Stimulated activated naive CD4-positive, alpha-beta T cell (primary cell): ENCODE data around the gene ZBTB32.
"Not testable (repeated sequence)": the region's sequence is repeated elsewhere in the genome, so short reads cannot be mapped to it uniquely, and the experiment has no call there.

Experiments used
- DNase-seq, 6 experiments: peaks; one replicate each; lab custom pipeline; 2025; lab: John Stamatoyannopoulos, UW

ZBTB32 gene

DNA sequence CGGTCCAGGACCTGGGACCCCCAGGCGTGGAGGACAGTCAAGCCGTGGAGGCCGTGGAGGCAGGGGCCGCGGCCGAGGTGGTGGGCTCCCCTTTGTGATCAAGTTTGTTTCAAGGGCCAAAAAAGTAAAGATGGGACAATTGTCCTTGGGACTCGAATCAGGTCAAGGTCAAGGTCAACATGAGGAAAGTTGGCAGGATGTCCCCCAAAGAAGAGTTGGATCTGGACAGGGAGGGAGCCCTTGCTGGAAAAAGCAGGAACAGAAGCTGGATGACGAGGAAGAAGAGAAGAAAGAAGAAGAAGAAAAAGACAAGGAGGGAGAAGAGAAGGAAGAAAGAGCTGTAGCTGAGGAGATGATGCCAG is 15.8 kb downstream of the ZBTB32 start:
- DNase-seq = no peak

DNA sequence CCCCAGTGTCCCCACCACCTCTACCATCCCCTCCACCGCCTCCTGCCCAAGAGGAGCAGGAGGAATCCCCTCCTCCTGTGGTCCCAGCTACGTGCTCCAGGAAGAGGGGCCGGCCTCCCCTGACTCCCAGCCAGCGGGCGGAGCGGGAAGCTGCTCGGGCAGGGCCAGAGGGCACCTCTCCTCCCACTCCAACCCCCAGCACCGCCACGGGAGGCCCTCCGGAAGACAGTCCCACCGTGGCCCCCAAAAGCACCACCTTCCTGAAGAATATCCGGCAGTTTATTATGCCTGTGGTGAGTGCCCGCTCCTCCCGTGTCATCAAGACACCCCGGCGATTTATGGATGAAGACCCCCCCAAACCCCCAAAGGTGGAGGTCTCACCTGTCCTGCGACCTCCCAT is 16.3 kb downstream of the ZBTB32 start:
- DNase-seq = no peak

DNA sequence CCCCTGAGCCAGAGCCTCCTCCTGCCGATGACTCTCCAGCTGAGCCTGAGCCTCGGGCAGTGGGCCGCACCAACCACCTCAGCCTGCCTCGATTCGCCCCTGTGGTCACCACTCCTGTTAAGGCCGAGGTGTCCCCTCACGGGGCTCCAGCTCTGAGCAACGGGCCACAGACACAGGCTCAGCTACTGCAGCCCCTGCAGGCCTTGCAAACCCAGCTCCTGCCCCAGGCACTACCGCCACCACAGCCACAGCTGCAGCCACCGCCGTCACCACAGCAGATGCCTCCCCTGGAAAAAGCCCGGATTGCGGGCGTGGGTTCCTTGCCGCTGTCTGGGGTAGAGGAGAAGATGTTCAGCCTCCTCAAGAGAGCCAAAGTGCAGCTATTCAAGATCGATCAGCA is 17.0 kb downstream of the ZBTB32 start:
- DNase-seq = no peak

DNA sequence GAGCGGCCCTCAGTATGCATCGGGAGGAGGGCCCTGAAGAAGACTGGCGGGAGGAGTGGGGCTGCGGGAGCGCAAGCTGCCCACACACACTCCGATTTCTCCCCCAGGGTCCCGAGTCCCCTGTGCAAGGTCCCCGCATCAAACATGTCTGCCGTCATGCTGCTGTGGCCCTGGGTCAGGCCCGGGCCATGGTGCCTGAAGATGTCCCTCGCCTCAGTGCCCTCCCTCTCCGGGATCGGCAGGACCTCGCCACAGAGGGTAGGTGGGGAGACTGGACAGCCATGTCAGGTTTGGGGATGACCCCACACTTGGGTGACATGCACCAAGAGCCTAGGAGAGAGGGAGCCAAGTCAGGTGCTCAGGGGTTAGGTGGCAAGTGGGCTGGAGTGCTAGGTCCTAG is 18.1 kb downstream of the ZBTB32 start:
- no peak for DNase-seq

DNA sequence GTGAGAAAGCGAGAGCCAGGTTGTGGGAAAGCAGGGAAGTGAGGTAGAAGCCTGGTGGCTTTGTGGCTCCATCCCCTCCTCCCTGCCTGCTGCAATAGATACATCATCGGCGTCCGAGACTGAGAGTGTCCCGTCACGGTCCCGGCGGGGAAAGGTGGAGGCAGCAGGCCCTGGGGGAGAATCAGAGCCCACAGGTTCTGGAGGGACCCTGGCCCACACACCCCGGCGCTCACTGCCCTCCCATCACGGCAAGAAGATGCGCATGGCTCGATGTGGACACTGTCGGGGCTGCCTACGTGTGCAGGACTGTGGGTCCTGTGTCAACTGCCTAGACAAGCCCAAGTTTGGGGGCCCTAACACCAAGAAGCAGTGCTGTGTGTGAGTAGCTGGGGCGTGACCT is 18.5 kb downstream of the ZBTB32 start:
- DNase-seq = no peak

DNA sequence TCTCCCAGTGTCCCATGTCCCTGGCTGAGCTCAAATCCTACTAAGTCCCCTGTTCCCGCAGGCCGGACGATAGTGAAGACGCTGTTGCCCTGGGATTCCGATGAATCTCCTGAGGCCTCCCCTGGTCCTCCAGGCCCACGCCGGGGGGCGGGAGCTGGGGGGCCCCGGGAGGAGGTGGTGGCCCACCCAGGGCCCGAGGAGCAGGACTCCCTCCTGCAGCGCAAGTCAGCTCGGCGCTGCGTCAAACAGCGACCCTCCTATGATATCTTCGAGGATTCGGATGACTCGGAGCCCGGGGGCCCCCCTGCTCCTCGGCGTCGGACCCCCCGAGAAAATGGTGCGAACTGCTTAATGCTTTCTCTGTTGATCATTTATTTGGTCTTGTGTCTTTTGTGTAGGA is 19.3 kb downstream of the ZBTB32 start:
- DNase-seq = no peak

DNA sequence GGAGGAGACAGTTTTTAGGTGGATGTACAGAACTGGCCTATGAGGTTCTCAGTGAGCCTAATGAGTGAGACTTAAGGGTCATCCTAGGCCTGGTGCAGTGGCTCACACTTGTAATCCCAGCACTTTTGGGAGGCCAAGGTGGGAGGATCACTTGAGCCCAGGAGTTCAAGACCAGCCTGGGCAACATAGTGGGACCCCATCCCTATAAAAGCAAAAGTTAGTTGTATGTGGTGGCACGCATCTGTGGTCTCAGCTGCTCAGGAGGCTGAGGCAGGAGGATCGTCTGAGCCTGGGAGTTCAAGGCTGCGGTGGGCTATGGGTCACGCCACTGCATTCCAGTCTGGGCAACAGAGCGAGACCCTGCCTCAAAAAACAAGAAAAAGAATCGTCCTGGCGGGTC is 19.8 kb downstream of the ZBTB32 start:
- DNase-seq = not testable (repeated sequence)

DNA sequence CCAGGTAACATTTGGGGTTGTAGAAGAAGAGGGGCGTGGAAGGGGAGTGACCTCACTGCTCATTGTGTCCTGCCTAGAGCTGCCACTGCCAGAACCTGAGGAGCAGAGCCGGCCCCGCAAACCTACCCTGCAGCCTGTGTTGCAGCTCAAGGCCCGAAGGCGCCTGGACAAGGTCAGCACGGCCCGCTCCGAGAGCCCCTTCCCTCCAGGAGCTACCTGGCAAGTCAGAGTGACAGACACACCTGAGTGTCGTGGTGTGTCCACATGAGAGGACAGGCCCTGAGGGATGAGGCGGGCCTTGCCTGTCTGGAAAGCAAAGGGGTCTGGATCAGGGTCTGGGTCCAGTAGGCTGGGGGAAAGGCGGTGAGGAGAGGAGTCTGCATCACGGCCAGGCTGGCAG is 20.2 kb downstream of the ZBTB32 start:
- DNase-seq = no peak

DNA sequence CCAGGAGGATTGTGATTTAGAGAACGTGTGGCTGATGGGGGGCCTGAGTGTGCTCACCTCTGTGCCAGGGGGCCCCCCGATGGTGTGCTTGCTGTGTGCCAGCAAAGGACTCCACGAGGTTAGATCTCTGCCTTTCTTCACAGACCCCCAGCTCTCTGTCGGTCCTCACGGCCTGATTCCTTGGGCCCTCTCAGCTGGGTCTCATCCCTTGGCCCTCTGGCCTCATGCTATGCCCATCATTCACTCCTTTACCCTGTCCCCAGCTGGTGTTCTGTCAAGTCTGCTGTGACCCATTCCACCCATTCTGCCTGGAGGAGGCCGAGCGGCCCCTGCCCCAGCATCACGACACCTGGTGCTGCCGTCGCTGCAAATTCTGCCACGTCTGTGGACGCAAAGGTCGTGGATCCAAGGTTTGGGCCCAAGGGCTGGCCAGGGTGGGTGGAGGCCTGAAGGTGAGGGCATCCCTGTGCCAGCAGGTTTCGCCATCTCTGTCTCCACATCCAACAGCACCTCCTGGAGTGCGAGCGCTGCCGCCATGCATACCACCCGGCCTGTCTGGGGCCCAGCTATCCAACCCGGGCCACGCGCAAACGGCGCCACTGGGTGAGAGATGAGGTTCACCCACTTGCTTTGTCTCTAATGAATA is 21.0 kb downstream of the ZBTB32 start:
- DNase-seq = no peak

DNA sequence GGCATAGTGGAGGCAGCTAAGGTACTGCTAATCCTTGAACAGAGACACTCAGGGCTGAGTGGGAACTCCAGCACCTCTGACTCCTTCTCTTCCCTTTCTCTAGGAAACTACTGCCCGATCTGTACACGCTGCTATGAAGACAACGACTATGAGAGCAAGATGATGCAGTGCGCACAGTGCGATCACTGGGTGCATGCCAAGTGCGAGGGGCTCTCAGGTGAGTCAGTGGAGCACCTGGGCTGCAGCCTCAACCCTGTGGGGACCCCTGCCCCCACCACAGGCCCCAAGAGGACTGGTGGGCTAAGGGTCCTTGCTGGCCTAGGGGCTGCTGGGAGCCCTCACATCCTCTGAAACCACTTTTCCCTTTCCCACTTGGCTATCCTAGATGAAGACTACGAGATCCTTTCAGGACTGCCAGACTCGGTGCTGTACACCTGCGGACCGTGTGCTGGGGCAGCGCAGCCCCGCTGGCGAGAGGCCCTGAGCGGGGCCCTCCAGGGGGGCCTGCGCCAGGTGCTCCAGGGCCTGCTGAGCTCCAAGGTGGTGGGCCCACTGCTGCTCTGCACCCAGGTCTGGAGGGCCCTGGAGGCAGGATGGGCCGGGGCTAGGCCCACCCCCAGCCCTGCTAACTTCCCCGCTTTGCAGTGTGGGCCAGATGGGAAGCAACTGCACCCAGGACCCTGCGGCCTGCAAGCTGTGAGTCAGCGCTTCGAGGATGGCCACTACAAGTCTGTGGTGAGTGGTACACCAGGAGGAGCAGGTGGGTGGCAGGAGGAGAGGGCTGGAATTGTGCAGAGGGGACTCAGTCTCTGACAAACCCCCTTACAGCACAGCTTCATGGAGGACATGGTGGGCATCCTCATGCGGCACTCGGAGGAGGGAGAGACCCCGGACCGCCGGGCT is 22.9 kb downstream of the ZBTB32 start:
- DNase-seq = no peak

DNA sequence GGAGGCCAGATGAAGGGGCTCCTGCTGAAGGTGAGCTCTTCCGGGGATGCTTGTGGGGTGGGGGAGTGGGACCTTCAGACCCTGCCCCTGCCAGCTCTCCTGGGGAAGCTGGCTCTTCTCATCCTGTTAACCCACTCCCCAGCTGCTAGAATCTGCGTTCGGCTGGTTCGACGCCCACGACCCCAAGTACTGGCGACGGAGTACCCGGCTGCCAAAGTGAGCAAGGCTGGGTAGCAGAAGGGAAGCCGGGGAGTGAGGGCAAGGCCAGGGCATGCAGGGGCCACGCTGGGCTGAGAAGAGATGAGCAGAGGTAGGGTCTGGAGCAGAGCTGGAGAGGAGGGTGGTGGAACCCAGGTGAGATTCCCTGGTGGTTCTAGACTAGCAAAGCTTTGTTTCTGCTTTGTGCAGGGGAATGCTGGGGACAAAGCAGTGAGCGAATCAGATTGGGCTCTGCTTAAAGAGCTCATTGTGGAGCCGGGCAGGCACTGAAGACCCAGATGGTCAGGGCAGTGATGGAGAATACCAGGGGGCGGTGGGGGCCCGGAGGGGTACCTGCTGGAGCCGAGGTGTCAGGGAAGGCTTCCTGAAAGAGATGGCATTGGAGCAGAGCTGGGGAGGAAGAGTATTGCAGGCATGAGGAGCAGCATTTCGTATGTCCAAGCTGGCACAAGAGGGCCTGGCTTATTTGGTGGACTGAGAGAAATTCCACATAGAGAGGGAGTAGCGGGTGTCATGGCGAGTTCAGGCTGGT is 23.8 kb downstream of the ZBTB32 start:
- DNase-seq = no peak

DNA sequence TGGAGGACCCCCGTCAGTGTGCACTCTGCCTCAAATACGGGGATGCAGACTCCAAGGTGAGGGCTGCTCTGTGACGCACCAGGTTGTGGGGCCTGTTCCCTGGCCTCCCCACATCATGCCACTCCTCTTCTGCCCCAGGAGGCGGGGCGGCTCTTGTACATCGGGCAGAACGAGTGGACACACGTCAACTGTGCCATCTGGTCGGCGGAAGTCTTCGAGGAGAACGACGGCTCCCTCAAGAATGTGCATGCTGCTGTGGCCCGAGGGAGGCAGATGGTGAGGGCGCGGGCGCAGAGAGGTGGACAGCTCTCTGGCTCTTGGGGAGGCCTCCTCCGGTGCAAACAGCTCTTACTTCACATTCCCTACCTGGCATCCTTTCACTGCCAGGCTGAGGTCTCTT is 24.7 kb downstream of the ZBTB32 start:
- DNase-seq = no peak

DNA sequence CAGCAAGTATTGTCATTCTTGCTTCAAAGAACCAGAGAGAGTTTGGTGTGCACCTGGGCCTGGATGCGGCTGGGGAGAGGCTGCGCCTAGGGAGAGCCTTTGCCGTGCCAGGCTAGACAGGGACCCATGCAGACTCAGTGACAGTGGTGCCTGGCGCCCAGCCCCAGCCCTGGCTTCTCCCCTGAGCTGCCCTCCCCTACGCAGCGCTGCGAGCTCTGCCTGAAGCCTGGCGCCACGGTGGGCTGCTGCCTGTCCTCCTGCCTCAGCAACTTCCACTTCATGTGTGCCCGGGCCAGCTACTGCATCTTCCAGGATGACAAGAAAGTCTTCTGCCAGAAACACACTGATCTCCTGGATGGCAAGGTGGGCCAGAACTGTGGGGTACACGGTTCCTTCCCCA is 25.4 kb downstream of the ZBTB32 start:
- no peak for DNase-seq

DNA sequence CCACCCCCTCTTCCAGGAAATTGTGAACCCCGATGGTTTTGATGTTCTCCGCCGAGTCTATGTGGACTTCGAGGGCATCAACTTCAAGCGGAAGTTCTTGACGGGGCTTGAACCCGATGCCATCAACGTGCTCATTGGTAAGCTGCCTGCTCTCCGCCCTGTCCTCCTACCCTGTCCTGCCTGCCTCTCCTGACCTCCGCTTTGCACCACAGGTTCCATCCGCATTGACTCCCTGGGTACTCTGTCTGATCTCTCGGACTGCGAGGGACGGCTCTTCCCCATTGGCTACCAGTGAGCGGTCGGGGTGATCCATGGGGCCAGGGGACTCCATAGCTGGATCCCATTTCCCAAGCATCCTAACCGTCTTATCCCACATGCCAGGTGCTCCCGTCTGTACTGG is 26.0 kb downstream of the ZBTB32 start:
- no peak for DNase-seq

DNA sequence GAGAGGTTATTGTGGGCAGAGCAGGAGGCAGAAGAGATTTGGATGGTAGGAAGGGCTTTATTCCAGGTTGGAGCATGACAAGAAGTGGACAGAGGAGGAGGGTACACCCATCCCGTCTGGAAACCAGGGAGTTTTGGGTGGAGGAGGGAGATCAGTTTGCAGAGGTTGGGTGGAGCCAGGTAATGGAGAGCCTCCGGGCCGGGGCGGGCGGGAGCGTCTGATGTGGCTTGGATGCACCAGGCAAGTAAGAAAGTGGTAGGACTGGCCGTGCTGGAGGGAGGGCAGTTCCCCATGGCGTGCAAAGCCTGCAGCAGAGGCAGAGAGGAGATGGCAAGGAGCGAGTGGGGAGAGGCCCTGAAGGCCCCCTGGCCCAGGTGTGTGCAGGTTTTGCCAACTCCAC is 27.0 kb downstream of the ZBTB32 start:
- no peak for DNase-seq

DNA sequence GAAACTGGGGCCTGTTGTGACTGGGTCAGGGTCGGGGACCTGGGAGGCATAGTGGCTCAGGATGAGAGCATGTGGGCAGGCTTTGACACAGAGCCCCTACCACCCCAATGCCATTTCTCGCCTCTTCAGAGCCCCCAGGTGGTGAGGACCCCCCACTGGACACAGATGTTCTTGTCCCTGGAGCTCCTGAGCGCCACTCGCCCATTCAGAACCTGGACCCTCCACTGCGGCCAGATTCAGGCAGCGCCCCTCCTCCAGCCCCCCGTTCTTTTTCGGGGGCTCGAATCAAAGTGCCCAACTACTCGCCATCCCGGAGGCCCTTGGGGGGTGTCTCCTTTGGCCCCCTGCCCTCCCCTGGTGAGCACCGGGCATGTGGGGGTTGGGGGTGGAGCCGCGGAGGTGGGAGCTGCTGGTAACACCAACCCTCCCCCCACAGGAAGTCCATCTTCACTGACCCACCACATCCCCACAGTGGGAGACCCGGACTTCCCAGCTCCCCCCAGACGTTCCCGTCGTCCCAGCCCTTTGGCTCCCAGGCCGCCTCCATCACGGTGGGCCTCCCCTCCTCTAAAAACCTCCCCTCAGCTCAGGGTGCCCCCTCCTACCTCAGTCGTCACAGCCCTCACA is 27.5 kb downstream of the ZBTB32 start:
- no peak for DNase-seq

DNA sequence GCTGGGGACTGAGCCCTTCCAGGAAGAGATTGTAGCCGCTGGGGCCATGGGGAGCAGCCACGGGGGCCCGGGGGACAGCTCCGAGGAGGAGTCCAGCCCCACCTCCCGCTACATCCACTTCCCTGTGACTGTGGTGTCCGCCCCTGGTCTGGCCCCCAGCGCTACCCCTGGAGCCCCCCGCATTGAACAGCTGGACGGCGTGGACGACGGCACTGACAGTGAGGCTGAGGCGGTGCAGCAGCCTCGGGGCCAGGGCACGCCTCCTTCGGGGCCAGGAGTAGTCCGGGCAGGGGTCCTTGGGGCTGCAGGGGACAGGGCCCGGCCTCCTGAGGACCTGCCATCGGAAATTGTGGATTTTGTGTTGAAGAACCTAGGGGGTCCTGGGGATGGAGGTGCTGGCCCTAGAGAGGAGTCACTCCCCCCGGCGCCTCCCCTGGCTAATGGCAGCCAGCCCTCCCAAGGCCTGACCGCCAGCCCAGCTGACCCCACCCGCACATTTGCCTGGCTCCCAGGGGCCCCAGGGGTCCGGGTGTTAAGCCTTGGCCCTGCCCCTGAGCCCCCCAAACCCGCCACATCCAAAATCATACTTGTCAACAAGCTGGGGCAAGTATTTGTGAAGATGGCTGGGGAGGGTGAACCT is 28.3 kb downstream of the ZBTB32 start:
- DNase-seq = no peak

DNA sequence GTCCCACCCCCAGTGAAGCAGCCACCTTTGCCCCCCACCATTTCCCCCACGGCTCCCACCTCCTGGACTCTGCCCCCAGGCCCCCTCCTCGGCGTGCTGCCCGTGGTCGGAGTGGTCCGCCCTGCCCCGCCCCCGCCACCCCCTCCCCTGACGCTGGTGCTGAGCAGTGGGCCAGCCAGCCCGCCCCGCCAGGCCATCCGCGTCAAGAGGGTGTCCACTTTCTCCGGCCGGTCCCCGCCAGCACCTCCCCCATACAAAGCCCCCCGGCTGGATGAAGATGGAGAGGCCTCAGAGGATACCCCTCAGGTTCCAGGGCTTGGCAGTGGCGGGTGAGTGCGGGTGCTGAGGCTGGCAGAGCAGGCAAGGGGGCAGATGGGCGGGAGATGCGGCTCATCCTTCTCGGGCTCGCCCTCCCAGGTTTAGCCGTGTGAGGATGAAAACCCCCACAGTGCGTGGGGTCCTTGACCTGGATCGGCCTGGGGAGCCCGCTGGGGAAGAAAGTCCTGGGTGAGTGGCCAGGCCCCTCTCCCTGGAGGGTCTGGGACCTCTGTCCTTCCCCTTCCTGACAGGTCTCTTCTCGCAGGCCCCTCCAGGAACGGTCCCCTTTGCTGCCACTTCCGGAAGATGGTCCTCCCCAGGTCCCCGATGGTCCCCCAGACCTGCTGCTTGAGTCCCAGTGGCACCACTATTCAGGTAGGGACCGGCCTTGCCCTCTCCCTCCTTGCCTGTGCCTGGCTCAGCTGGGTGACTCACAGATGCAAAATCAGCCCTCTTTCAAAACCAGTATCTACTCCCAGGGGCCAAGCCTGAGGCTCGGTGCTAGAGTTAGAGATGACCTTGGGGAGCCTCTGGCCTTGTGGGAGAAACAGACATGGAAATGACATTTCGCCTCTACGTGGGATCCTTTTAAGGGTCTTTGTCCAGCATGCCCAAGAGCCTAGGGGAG is 29.1 kb downstream of the ZBTB32 start:
- no peak for DNase-seq

DNA sequence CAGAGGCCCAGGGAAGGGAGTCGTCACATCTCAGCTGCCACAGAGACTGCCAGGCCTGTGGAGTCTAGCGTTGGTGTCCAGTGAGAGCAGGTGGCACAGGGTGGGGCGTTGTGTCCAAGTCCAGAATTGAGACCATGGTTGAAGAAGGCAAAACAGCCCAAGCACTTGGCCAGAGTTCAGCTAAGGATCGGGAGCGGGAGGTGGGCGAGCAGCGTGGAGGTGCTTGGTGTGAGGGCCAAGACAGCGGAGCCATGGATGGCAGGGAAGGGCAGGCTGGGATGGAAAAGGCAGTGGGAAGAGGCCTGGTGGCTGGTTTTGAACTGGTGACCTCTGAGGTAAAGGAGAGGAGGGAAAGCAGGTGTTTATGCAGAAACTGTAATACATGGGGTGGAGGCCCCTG is 29.9 kb downstream of the ZBTB32 start:
- no peak for DNase-seq

DNA sequence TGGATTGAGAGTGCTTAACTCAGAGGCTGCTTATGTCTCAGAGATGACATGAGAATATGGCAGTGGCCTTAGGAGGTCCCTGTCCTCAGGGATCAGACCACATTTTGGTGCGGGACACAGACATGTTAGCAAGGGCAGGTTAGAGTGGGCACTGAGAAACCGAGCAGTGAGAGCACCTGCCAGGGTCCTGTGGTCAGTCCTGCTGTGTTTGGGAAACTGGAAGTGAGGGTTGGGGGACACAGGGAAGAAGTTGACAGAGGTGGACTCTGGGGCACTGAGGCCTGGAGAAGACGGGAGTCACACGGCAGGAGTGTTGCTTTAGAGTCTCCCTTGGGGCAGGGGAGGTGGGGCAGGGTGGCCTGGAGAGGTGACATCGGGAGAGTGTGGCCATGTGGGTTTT is 30.5 kb downstream of the ZBTB32 start:
- DNase-seq = no peak
